ENCODE measurements around the gene RPS8.
A peak's percentile ranks its signal among the peaks of the same experiment; 100 is the strongest.
"Not testable (repeated sequence)": the region's sequence is repeated elsewhere in the genome, so short reads cannot be mapped to it uniquely, and the experiment has no call there.

Gene RPS8

DNA sequence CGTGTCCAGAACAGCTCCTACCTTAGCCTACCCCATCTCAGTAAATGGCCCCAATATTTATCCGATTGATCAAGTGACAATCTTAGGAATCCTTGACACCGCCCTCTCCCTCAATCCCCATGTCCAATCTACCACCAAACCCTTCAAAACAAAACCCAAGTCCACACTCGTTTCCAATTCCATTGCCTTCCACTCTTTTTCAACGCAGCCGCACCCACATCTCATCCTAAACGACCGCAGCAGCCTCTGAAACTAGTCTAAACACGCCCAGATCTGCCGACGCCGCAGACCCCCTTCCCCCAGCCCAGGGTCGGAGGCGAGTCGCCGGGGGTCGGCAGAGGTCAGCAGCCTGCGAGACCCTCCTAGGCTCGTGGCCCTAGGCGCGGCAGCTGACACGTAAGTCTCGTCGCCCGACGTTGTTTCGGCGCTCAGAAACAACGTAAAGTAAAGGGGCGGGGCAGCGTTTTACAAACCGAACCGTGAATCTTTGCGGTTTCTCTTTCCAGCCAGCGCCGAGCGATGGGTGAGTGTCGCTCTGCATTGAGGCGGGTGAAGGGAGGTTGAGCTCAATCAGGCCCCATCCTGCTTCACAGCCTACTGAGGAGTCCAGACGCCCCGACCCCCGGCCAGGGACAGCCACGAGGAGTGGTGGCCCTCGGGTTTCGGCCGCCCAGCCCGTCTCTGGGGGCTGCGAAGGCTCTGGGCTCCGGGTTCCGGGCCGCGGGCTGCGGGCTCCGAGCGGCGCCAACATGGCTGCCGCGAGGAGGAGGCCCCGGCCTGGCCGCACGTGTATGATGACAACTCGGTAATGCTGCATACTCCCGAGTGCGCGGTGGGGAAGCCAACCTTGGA is at the start of gene RPS8:
TSS of gene RPS8 (plus strand) at position 463 of the 852 bp plus-strand sequence. CDS start at position 520, 57 bp downstream.
- DNase-seq, result peak; percentile 91

DNA sequence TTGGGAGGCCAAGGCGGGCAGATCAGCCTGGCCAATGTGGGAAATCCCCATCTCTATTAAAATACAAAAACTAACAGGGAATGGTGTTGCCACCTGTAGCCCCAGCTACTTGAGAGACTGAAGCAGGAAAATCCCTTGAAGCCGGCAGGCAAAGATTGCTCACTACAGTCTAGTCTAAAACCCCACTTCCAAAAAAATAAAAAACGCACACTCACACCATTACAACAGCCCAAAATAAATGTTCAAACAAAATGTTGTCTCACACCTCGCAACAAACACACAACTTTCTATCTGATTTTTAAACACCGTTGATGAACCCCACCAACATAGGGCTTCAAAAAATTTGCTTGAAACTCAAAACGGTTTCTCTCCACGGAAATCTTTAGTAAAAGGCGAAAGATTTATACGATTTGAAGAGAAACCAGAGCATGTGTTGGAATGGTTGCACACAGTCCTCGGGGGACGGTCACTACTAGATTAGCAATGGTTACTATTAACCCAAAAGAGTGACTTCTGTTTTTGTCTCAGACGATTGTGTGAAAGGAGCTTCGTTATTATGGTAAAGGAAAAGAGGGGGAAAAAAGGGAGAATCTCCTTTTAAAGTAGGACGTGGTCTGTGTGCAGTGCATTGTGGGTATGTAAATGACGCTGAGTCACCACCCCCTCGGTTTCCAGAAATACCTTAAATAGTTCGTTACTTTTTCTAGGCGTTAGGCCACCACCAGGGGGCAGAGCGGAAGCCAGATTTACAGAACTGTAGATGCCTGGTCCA is 44.4 kb upstream of the RPS8 start, which contains the start of gene RNU5D-1:
TSS of gene RNU5D-1 (minus strand) at position 430 of the 772 bp plus-strand sequence.
- peak; percentile 94 for DNase-seq

DNA sequence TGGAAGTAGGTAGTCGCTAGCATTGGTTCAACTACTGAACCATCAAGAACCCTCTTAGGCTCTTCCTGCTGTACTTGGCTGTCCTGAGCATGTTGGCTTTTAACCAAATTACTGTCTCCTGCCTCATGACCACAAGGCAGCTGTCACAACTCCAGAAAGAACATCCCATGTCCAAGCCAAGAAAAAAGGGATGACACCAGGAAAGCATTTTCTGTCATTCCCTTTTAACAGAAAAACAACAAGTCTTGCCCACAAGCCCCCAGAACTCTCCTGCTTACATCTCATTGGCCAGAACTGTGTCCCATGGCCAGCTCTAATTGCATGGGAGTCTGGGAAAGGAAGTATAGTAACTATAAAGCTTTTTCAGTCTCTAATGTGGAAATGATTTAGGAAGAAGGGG is 42.0 kb upstream of the RPS8 start:
- DNase-seq, result no peak

DNA sequence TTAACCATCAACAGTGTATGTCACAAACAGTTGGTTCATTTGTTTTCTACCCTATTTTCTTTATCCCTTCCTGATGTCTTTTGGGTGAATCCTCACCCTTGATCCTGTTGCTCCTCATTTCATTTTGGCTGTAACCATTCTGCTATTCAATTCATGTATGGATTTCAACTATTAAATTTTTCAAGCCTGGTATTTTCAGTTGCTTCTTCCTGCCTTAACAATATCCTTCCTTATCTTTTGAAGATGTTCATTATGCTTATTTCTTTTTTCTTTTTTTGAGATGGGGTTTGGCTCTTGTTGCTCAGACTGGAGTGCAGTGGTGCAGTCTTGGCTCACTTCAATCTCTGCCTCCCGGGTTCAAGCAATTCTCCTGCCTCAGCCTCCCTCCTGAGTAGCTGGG is 41.6 kb upstream of the RPS8 start:
- no peak for DNase-seq

DNA sequence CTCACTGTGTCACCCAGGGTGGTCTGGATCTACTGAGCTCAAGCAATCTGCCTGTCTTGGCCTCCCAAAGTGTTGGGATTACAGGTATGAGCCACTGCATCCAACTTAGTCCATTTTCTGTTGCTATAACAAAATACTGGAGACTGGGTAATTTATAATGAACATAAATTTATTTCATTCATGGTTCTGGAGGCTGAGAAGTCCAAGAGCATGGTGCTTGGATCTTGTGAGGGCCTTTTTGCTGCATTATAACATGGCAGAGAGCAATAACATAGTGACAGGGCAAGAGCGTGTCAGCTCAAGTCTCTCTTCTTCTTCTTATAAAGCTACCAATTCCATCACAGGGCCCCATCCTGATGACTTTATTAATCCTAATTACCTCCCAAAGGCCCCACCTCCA is 39.3 kb upstream of the RPS8 start:
- DNase-seq, result no peak

DNA sequence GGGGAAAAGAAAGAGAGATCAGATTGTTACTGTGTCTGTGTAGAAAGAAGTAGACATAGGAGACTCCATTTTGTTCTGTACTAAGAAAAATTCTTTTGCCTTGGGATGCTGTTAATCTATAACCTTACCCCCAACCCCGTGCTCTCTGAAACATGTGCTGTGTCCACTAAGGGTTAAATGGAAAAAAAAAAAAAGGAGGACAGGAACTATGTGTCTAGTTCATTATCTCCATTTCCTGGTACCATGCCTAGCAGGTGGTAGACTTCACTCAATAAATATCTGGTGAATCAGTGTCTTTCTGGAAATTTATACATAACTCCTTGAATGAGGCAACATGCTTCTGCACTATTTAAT is 36.4 kb upstream of the RPS8 start:
- DNase-seq, result not testable (repeated sequence)

DNA sequence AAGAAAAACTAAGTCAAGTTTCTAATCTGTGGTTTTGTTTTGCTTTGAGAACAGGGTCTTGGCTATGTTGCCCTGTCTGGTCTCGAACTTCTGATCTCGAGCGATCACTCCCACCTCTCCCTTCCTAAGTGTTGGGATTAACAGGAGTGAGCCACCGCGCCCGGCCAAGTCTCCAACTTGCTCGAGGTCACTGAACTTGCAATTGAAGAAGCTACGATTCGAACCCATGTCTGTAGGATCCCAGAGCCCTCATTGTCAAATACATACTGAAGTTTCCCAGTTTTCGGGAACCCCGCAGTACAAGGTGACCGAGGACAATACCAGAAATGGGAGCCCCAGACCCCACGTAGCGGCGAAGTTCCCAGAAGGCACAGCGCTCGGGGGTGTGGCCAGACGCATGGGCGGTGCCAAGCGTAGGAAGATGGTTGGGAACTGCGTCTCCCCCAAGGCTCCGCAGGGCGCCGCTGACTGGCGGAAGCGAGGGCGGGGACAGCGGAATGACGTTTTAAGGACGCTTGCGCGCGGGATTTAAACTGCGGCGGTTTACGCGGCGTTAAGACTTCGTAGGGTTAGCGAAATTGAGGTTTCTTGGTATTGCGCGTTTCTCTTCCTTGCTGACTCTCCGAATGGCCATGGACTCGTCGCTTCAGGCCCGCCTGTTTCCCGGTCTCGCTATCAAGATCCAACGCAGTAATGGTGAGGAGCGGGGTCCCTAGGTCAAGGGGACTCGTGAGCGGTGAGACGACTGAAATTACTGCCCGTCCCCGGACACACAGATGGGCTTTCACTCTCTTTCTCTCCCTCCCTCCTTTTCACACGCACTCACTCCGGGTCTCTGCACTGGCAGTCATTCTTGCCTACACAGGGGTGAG is 35.8 kb upstream of the RPS8 start, which contains the start of gene KIF2C:
TSS of gene KIF2C (plus strand) at position 531 of the 872 bp plus-strand sequence. CDS start at position 627, 96 bp downstream.
- peak; percentile 97 for DNase-seq

DNA sequence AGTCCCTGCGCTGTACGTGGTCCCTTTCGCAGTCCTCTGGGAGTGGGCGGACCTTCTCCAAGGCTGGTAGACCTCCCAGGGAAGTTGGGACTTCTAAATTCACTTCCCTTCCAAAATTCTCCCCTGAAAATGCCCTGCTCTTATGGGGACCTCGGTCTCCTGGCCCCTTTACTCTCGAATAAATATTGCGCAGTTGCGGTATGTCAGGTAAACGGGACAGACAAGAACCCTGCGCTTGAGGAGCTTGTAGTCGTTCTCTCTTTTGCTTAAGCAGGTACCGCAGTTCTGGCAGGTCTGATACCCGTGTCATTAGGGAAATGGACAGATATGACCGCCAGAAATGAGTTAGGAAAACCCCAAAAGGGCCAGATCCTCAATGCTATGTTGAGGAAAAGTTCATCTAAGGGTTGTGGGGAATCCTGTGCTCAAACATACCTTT is 35.1 kb upstream of the RPS8 start:
- no peak for DNase-seq

DNA sequence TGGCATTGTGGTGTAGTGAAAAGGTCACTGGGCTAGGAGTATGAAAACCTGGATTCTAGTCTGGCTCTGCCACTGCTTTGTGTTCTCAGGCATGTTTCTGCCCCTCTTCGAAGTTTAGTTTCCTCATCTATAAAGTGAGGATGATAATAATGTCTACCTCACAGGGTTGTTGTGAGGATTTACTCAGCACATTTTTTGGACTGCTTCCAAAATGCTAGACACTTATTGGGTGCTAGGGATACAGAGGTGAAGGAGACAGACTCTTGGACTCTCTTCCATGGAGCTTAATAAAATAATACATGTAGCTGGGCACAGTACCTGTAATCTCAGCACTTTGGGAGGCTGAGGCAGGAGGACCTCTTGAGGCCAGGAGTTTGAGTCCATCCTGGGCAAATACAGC is 32.1 kb upstream of the RPS8 start:
- no peak for DNase-seq

DNA sequence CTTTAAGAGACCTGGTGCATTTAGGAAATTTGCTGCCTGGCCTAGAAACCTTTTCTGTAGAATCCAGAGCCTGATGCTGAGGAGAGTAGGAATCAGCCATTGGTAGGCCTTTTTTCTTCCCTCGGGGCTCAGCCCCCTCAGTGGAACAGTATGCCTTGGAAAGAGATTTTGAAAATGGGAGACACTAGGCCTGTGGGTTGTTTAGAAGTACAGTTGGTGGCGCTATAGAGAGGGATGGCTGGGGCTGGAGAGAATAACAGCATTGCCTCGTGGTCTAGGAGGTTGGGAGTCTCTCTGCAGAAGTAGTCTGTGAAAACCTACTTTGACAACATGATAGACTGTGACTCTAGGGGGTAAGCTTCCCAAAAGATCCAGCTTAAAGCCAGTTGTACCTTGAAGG is 27.5 kb upstream of the RPS8 start:
- DNase-seq, result no peak

DNA sequence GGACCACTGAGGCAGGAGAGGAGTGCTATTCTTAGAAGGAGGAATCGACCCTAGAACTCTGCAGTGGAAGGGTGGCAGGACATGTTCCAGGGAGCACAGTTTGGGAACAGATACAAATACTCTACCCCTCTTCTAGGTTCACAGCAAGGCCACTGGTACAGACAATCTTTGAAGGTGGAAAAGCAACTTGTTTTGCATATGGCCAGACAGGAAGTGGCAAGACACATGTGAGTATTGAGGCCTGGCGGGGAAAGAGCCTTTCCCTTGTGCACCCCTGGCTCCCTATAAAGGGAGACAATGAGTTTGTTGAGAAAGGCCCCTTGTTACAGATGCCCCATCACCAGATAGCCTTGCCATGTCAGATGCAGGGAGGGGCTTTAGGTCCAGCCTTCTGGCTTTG is 17.9 kb upstream of the RPS8 start:
- DNase-seq, result no peak

DNA sequence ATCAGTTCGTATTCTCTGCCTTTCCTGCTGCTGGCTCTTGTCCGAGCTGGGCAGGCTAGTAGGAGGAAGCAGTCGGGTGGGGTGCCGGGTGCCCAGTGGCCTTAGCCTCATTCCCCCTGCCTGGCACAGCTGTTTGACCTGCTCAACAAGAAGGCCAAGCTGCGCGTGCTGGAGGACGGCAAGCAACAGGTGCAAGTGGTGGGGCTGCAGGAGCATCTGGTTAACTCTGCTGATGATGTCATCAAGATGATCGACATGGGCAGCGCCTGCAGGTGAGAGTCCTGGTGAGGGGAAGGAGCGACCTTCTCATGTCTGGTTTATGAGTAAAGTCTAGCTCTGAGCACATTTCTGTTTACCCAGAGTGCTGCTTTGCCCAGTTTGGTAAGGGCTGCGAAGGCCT is 16.3 kb upstream of the RPS8 start:
- DNase-seq, result no peak

DNA sequence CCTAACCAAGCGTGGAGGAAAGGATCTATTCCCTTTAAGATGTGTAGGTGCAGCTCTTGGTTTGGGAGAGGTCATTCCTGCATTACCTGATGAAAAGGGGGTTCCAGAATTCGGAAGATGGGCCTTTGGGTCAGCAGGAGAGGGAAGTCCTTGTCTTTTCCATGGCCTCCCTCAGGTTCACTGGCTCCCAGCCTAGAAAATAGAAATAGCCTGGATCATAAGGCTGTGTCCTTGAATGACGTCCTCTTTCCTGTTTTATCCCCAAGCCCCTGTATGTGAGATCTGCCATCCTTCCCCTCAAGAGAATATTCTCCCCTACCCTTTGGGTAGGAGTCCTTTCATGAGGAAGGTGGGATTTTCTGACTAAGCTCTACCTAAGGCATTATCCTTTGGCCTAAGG is 14.5 kb upstream of the RPS8 start:
- no peak for DNase-seq

DNA sequence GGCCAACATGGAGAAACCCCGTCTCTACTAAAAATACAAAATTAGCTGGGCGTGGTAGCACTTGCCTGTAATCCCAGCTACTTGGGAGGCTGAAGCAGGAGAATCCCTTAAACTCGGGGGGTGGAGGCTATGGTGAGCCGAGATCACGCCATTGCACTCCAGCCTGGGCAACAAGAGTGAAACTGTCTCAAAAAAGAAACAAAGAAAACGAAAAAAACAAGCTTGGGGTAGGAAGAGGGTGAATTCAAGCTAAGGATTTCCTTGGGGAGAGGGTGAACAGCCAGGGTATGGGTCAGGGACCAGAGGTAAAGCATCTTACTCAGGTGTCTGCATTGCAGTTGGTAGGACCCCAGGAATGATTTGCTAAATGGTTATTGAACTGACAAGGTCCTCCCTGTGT is 8.9 kb upstream of the RPS8 start:
- not testable (repeated sequence) for DNase-seq

DNA sequence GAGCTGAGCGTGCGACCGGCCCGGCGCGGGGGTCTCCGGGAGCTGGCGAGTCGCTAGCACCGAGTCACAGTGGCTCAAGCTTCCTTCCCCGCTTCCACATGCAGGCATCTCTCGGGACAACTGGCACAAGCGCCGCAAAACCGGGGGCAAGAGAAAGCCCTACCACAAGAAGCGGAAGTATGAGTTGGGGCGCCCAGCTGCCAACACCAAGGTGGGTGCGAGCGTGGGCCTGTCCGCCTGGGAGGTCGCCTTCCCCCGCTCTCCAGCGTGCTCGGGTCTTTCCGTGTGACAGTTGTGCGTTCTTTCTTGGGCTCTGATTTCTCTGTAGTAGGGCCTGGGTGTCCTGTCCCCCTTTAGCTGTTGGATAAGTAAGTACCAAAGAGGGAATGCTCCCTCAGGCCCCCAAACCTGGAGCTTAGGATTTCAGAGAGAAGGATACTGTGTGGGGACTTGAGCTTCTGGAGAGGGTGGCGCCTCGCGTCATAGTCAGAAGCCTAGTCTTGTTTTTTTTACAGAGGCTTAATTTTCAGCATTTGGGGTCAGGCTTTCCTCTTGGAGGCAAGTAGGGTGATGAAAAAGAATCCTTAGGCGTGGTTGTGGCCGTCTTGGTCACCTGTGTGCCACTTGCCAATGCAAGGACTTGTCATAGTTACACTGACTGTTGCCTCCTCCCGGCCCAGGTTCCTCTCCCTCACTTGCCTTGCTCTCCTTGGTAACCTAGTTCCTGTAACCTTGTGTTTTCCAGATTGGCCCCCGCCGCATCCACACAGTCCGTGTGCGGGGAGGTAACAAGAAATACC is 790 bp downstream of the RPS8 start:
- DNase-seq, result peak; percentile 32

DNA sequence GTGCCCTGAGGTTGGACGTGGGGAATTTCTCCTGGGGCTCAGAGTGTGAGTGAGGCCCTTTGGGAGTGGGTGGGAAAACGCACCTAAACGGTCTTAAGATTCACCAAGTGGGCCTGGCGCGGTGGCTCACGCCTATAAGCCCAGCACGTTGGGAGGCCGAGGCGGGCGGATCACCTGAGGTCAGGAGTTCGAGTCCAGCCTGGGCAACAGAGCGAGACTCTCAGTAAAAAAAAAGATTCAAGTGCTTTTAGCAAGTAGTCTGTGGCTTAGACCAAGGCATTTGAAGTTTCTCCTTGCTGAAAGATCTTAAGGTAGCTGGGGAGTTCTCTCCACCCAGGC is 1.4 kb downstream of the RPS8 start:
- DNase-seq, result no peak

DNA sequence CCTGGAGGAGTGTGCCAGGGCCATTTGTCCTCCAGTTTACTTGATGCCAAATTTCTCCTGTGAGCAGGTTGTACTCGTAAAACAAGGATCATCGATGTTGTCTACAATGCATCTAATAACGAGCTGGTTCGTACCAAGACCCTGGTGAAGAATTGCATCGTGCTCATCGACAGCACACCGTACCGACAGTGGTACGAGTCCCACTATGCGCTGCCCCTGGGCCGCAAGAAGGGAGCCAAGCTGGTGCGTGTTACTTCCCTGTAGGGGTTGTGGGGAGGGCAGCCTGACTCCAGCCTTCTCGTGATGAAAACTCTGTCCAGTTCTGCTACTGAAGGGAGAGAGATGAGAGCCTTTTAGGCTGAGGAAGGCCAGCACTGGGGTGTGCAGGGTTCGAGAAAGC is 2.2 kb downstream of the RPS8 start:
- no peak for DNase-seq

DNA sequence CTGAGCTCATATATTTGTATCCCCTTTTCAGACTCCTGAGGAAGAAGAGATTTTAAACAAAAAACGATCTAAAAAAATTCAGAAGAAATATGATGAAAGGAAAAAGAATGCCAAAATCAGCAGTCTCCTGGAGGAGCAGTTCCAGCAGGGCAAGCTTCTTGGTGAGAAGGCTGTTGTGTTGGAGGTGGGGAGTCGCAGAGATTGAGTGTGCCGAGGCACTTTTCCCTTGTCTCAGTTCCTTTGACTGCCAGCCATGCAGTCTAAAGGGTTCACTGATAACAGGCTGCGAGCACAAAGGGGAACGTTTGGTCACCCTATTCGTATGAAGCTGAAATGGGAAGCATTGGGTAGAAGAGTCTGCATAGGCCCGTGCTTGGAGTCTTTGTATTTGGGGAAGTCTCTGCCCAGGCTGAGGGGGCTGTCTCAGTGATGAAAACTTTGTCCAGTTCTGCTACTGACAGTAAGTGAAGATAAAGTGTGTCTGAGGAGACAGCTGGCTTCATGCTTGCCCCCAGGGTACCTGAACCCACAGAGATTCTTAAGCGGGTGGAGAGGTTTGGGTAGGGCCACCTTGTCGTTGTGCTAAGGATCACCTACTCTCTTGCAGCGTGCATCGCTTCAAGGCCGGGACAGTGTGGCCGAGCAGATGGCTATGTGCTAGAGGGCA is 2.8 kb downstream of the RPS8 start:
- no peak for DNase-seq

DNA sequence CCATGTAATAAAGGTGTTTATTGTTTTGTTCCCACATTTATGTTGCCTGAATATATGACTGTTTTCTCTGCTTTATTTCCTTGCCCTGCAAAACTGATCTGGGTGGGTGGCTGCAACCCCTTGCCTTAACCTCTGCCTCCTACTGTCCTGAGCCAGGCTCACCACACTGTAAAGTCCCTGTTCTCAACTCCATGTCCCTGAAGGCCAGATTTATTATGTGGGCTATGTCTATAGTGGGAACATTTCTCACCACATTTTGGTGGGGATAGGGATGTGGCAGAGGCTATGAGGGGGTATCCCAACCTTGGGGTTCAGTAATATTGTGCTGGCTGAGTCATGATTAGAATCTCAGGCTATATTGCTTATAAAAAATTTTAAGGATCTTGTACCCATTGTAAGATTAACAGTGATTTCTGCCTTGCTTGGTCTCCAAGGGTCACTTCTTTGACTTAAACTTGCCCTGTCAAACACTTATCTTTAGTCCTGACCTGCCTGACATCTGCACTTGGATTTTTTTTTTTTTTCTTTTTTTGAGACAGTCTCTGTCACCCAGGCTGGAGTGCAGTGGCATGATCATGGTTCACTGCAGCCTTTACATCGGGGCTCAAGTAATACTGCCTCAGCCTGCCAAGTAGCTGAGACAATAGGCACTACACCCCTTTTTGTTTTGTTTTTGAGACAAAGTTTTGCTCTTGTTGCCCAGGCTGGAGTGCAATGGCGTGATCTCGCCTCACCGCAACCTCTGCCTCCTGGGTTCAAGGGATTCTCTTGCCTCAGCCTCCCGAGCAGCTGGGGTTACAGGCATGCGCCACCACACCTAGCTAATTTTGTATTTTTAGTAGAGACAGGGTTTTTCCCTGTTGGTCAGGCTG is 3.6 kb downstream of the RPS8 start:
- DNase-seq, result no peak

DNA sequence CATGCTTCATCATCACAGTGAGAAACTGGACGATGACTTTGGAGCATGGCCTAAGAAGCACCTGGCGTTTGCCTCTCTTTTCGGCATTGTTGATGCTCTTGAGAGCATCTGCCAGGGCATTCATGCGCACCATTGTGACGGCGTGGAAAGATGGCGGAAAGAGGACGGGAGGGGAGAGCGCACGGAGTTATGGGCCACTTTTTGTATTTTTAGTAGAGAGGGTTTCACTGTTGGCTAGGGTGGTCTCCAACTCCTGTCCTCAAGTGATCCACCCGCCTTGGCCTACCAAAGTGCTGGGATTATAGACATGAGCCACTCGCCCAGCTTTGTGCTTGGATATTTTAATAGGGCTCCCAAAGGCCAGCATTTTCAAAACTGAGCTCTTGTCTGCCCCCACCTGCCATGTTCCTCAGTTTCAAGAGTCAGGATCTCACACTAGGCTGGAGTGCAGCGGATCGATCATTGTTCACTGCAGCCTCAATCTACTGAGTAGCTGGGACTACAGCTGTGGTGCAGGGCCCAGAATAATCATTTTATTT is 5.3 kb downstream of the RPS8 start:
- DNase-seq, result no peak
